Gastrocnemius medialis (tissue), 4 donors: ENCODE measurements around the gene NELFE.

Source experiments
- POLR2A ChIP-seq, 2 donors: fragments of 450-650 bp; IDR thresholded peaks; one replicate each; pipeline ENCODE4 v1.6.1; 2017; ENCODE audit warnings: antibody characterized with exemption in 2 of 2, mild to moderate bottlenecking in 2 of 2, moderate library complexity in 2 of 2
- TF ChIP-seq, protein P1 (sequence below), 5 experiments: fragments of 450-650 bp in 3 of 5; fragments of 200-600 bp in 2 of 5; sonication (generic) in 2 of 5; IDR thresholded peaks in 4 of 5; conservative IDR thresholded peaks in 1 of 5; 1 replicate in 4 of 5; 2 replicates in 1 of 5; pipeline ENCODE4 v1.5.1; 2016 to 2019; ENCODE audit warnings: antibody characterized with exemption in 5 of 5, mild to moderate bottlenecking in 3 of 5, moderate library complexity in 3 of 5

GRCh38 chr6:31922942-31923341 is 35.8 kb downstream of the NELFE start:
- no peak for TF ChIP-seq POLR2A (IDR thresholded peaks at IDR 0.05)
- TF ChIP-seq, protein P1, sequence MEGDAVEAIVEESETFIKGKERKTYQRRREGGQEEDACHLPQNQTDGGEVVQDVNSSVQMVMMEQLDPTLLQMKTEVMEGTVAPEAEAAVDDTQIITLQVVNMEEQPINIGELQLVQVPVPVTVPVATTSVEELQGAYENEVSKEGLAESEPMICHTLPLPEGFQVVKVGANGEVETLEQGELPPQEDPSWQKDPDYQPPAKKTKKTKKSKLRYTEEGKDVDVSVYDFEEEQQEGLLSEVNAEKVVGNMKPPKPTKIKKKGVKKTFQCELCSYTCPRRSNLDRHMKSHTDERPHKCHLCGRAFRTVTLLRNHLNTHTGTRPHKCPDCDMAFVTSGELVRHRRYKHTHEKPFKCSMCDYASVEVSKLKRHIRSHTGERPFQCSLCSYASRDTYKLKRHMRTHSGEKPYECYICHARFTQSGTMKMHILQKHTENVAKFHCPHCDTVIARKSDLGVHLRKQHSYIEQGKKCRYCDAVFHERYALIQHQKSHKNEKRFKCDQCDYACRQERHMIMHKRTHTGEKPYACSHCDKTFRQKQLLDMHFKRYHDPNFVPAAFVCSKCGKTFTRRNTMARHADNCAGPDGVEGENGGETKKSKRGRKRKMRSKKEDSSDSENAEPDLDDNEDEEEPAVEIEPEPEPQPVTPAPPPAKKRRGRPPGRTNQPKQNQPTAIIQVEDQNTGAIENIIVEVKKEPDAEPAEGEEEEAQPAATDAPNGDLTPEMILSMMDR (IDR thresholded peaks at IDR 0.05 in 4 of 5, conservative IDR thresholded peaks at IDR 0.05 in 1 of 5): no peak
